HCT116 (cell line): Measurements from ENCODE around the gene MNX1.

Experiments used
- CBX3 ChIP-seq: IDR thresholded peaks from 2 replicates; pipeline ENCODE4 v1.6.1; 2012; ENCODE audit warnings: low read depth
- POLR2A ChIP-seq: IDR thresholded peaks from 2 replicates; pipeline ENCODE4 v1.7.0; 2011; ENCODE audit warnings: borderline replicate concordance; ENCODE audit not compliant: insufficient read depth, insufficient read length; ENCODE audit errors: extremely low read depth
- YY1 ChIP-seq: IDR thresholded peaks from 2 replicates; pipeline ENCODE4 v1.6.1; 2011; ENCODE audit warnings: low read length, low read depth, moderate library complexity, mild to moderate bottlenecking; ENCODE audit not compliant: insufficient replicate concordance; ENCODE audit errors: extremely low read depth
- TF ChIP-seq, protein P1 (sequence below), 3 experiments: fragments of 200-600 bp in 1 of 3; sonication (generic) in 1 of 3; IDR thresholded peaks in 2 of 3; conservative IDR thresholded peaks in 1 of 3; 2 replicates each; pipeline ENCODE4 v1.5.1; 2012 to 2017; ENCODE audit warnings: low read depth in 2 of 3, low read length in 2 of 3, antibody characterized with exemption in 1 of 3, borderline replicate concordance in 1 of 3, control low read depth in 1 of 3, mild to moderate bottlenecking in 1 of 3, mixed read lengths in 1 of 3, mixed run types in 1 of 3, moderate library complexity in 1 of 3; ENCODE audit not compliant: insufficient read depth in 1 of 3
- TF ChIP-seq, protein P2 (sequence below): IDR thresholded peaks from 2 replicates; pipeline ENCODE4 v1.6.1; 2011; ENCODE audit warnings: mild to moderate bottlenecking, low read length, moderate library complexity; ENCODE audit not compliant: insufficient replicate concordance; ENCODE audit errors: extremely low read depth

DNA sequence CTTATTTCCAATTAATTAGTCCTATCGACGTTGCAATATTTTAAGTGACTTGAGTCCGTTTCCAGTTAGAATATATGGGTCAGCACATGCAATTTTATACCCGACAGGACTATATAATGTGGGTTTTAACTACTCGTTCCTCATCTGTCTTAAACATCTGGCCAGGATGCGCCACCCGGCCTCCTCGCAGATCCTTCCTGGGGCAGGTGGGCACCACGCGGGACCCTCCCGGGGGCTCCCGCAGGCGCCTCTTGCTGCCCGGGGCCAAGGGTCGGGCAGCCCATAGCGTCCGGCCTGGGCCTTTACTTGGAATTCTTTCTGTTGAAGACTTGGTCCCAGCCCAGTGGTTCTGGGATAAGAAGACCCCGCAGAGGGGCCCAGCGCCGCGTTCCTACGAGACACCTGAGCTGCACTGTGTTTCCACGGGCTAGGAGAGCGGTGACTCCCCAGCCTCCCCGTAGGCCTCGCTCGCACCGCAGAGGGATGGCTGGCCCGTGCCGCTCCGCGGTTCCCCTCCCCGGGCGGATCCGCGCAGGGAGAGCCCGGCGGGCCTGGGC is 10.1 kb upstream of the MNX1 start:
- TF ChIP-seq, protein P1, sequence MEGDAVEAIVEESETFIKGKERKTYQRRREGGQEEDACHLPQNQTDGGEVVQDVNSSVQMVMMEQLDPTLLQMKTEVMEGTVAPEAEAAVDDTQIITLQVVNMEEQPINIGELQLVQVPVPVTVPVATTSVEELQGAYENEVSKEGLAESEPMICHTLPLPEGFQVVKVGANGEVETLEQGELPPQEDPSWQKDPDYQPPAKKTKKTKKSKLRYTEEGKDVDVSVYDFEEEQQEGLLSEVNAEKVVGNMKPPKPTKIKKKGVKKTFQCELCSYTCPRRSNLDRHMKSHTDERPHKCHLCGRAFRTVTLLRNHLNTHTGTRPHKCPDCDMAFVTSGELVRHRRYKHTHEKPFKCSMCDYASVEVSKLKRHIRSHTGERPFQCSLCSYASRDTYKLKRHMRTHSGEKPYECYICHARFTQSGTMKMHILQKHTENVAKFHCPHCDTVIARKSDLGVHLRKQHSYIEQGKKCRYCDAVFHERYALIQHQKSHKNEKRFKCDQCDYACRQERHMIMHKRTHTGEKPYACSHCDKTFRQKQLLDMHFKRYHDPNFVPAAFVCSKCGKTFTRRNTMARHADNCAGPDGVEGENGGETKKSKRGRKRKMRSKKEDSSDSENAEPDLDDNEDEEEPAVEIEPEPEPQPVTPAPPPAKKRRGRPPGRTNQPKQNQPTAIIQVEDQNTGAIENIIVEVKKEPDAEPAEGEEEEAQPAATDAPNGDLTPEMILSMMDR (IDR thresholded peaks at IDR 0.05 in 2 of 3, conservative IDR thresholded peaks at IDR 0.05 in 1 of 3; ENCODE audit: borderline replicate concordance in 1 of 3, insufficient read depth in 1 of 3, low read depth in 2 of 3, low read length in 2 of 3) = no peak
- TF ChIP-seq POLR2A (no peak), CBX3 (no peak), YY1 (no peak)
- TF ChIP-seq, protein P2, sequence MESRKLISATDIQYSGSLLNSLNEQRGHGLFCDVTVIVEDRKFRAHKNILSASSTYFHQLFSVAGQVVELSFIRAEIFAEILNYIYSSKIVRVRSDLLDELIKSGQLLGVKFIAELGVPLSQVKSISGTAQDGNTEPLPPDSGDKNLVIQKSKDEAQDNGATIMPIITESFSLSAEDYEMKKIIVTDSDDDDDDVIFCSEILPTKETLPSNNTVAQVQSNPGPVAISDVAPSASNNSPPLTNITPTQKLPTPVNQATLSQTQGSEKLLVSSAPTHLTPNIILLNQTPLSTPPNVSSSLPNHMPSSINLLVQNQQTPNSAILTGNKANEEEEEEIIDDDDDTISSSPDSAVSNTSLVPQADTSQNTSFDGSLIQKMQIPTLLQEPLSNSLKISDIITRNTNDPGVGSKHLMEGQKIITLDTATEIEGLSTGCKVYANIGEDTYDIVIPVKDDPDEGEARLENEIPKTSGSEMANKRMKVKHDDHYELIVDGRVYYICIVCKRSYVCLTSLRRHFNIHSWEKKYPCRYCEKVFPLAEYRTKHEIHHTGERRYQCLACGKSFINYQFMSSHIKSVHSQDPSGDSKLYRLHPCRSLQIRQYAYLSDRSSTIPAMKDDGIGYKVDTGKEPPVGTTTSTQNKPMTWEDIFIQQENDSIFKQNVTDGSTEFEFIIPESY = no peak
